GM10266 (cell line): ENCODE data around the gene RAPSN.

Experiments used
- DNase-seq: peaks from one replicate; pipeline ENCODE4 v3.0.0; 2012; ENCODE audit errors: extremely low spot score
- TF ChIP-seq, protein P1 (sequence below): IDR thresholded peaks from 2 replicates; pipeline ENCODE4 v1.5.1; 2012; ENCODE audit warnings: mild to moderate bottlenecking, low read depth; ENCODE audit not compliant: control insufficient read depth, insufficient read depth; ENCODE audit errors: missing control alignments

Gene RAPSN

DNA sequence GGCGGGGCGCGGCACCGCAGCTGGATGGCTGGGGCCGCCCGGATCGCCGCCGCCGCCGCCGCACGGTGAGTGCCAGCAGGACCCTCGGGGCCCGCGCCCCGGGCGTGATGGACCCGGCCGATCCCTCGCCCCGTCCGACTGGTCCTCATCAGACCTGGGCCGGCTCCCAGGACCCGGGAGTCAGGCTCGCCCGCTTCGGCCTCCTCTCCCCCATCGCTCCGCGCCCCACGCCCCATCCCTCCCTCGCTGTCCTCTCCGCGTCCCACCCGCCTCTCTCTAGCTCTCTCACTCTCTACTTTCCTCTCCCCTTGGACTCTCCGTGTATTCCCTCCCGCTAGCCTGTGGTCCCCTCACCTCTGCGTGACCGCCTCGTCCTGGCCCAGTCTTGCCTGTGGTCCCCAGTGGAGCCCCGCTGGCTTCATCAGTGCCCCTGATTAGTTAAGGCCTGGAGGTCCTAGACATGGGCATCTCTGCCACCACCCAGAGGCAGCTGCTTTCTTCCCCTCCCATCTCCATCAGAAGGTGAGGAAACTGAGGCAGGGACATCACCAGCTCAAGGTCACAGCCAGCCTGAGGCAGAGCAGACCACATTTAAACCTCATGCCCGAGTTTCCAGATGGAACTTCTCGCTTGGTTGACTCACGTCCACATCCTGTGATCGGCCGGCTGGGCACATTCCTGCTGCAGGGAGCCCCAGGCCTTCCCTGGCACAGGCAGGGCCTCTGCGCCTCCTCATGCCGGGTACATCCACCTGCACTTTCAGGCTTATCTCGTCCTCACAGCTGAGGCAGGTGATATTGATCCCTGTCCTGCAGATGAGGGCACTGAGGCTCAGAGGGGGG, 40.1 kb downstream of the RAPSN start:
- no peak for DNase-seq
- TF ChIP-seq, protein P1, sequence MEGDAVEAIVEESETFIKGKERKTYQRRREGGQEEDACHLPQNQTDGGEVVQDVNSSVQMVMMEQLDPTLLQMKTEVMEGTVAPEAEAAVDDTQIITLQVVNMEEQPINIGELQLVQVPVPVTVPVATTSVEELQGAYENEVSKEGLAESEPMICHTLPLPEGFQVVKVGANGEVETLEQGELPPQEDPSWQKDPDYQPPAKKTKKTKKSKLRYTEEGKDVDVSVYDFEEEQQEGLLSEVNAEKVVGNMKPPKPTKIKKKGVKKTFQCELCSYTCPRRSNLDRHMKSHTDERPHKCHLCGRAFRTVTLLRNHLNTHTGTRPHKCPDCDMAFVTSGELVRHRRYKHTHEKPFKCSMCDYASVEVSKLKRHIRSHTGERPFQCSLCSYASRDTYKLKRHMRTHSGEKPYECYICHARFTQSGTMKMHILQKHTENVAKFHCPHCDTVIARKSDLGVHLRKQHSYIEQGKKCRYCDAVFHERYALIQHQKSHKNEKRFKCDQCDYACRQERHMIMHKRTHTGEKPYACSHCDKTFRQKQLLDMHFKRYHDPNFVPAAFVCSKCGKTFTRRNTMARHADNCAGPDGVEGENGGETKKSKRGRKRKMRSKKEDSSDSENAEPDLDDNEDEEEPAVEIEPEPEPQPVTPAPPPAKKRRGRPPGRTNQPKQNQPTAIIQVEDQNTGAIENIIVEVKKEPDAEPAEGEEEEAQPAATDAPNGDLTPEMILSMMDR: no peak

DNA sequence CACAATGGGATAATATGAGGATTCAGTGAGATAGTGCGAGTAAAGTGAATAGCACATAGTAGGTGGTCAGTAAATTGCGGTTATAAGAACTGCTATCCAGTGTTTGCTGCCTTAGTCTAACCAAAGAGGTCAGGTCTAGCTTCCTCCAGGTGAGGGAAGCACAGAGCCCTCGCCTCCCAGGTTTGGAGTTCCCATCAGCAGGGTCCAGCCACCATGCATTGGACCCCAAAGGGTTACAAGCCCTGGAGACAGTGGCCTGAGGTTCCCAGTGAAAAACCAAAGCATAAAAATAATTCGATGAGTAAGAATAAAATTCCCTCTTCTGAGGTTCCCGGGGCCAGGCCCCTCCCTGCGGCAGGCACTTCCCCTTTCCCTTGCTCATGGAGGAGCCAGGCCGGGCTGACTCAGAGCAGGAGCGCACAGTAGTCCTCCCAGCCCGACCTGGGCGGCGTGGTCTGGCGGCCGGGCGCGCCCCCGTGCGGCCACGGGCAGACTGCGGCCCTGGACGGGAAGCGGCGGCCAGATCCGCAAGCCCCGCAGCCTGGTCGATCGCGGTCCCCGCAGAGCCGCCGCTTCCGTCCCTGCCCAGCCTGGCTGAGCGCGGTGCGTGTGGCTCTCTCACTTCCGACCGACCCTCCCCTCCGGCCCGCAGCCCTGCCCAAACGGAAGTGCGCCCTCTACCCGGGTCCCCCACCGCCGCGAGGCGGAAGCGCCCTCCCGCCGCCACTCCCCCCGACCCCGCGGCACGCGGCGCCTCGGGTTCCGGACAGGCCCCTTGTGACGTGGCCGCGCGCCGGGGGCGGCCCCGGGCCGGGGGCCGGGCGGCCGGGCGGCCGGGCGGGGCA, 41.0 kb downstream of the RAPSN start, which contains the start of gene SLC39A13:
TSS of gene SLC39A13 (plus strand) at position 845 of the 845 bp plus-strand sequence. CDS start 1,505 bp downstream, outside the sequence.
- DNase-seq: peak; percentile 99
- TF ChIP-seq, protein P1: peak; percentile 99

DNA sequence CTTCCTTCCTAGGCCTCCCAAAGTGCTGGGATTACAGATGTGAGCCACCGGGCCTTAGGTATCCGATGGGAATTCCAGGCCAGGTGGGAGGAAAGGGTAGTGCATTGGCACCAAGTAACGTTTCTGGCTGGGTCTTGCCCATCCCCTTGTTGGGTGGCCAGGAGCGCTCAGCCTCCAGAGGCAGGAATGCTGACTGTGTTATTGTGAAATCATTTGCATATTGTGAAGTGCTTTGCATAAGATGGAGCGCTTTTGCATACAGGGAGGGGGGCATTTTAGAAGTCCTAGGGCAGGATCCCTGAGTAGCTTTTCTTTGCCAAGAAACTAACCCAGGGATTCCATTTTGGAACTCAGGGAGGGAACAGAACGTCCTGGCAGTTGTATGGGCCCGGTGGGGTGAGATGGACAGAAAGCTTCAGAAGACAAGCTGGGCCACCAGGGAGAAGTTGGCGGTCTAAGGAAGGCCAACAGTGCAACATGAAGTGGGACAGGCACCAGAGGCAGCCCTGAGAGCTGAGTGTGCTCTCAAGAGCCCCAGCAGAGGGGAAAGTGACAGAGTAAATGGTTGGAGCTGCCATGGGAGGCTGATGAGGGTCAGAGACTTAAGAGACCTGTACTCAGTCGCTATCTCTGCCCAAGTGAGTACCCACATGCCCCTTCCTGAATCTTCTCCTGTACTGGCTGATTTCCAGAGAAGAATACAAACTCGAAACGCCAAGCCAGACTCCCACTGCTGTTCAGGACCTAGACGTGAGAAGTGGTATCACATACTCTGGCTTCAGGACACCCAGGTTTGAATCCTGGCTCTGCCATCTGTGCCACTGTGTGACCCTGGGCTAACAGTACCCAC, 41.8 kb downstream of the RAPSN start:
- TF ChIP-seq, protein P1: no peak
- DNase-seq: no peak

DNA sequence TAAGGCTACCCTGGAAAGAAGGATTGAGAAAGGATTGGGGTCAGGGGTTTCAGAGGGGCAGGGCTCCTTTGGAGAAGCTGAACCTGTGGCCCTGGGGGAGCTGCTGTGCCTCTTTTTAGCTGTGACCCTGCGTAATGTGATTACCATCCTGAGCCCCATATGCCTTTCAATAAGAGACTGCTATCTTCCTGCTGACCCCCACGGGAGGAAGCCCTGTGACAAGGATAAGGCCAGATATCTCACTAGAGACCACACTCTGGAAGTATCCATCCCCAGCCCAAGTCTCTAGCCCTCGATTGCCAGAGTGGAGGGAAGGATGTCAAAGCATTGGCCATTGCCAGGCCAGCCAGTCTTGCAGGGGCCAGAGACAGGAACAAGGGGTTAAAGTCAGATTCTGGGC, 45.4 kb downstream of the RAPSN start:
- DNase-seq: no peak
- TF ChIP-seq, protein P1: no peak

DNA sequence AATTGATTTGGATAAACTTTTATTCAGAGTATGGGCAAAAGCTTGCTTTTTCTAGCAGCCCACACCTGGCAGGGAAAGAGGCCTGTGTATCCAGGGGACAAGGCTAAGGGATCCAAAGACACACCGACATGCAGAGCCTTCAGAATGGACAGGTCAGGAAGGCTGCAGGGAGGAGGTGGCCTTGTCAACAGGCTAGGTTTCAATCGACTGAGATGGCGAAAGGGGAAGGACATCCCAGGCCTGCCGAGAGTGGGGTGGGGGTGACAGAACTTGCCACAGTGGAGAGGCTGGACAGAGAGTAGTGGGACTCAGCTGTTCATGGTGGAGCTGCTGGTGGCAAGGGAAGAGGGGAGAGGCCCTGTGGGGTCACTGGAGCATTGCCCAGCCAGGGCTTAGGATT, 45.8 kb downstream of the RAPSN start:
- TF ChIP-seq, protein P1: no peak
- no peak for DNase-seq

DNA sequence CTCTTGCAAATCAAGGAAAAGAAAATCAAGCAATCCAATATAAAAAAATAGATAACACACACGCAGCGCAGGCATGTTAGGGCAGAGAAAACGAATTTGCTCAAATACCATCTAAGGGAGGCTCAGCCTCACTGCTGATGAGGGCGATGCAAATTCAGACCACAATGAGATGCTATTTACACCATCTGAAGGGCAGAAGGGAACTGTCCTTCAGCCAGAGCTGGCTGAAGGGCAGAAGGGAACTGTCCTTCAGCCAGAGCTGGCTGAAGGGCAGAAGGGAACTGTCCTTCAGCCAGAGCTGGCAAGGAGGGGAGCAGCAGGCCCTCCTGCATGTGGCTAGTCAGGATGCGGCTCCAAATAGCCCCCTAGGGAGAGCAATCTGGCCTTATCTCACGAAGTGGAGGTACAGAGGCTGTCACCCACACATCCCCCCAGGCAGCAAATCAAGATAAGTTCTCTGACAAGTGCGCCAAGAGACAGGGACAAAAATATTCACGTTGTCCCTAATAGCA, 48.1 kb downstream of the RAPSN start:
- TF ChIP-seq, protein P1: no peak
- no peak for DNase-seq
